Mesendoderm (in vitro differentiated cells): ENCODE measurements around the gene SRC.

Experiments
- DNase-seq: peaks from one replicate; pipeline ENCODE4 v3.0.0; 2013
- H2AK5ac ChIP-seq: 2 replicates; pipeline ENCODE4 v1.6.1; 2013; ENCODE audit warnings: low read length, inconsistent platforms
- H2BK120ac ChIP-seq: 2 replicates; pipeline ENCODE4 v1.6.1; 2013; ENCODE audit warnings: low read depth, mild to moderate bottlenecking, low read length, moderate library complexity, mixed read lengths
- H2BK15ac ChIP-seq: replicated peaks from 2 replicates; pipeline ENCODE4 v1.6.1; 2013; ENCODE audit warnings: low read depth, mild to moderate bottlenecking, moderate library complexity
- H2BK5ac ChIP-seq: 2 replicates; pipeline ENCODE4 v1.6.1; 2013; ENCODE audit warnings: low read length, inconsistent platforms
- H3K18ac ChIP-seq: 2 replicates; pipeline ENCODE4 v1.6.1; 2013; ENCODE audit warnings: mild to moderate bottlenecking, low read length, mixed read lengths
- H3K23ac ChIP-seq: one replicate; pipeline ENCODE4 v1.6.1; 2013; ENCODE audit warnings: low read length
- H3K27ac ChIP-seq: 2 replicates; pipeline ENCODE4 v1.5.1; 2013; ENCODE audit warnings: low read depth, mild to moderate bottlenecking, inconsistent platforms, low read length, moderate library complexity
- H3K27me3 ChIP-seq: 2 replicates; pipeline ENCODE4 v1.6.1; 2013; ENCODE audit warnings: low read length, control low read depth, mild to moderate bottlenecking, inconsistent platforms; ENCODE audit not compliant: insufficient read depth, poor library complexity
- H3K36me3 ChIP-seq: 2 replicates; pipeline ENCODE4 v1.6.1; 2013; ENCODE audit warnings: low read length, inconsistent platforms; ENCODE audit not compliant: control insufficient read depth, insufficient read depth
- H3K4ac ChIP-seq: one replicate; pipeline ENCODE4 v1.6.1; 2013; ENCODE audit warnings: low read depth, mild to moderate bottlenecking, low read length, moderate library complexity
- H3K4me1 ChIP-seq: 2 replicates; pipeline ENCODE4 v1.6.1; 2013; ENCODE audit warnings: low read depth, low read length, inconsistent platforms; ENCODE audit not compliant: control insufficient read depth
- H3K4me2 ChIP-seq: 2 replicates; pipeline ENCODE4 v1.6.1; 2013; ENCODE audit warnings: low read length
- H3K4me3 ChIP-seq: 2 replicates; pipeline ENCODE4 v1.5.1; 2013; ENCODE audit warnings: mild to moderate bottlenecking, low read length
- H3K56ac ChIP-seq: one replicate; pipeline ENCODE4 v1.6.1; 2013; ENCODE audit warnings: low read length
- H3K79me1 ChIP-seq: 2 replicates; pipeline ENCODE4 v1.6.1; 2013; ENCODE audit warnings: low read length, inconsistent platforms
- H3K79me2 ChIP-seq: 2 replicates; pipeline ENCODE4 v1.6.1; 2013; ENCODE audit warnings: mild to moderate bottlenecking, low read length; ENCODE audit not compliant: control insufficient read depth, insufficient read depth
- H3K9ac ChIP-seq: 2 replicates; pipeline ENCODE4 v1.6.1; 2013; ENCODE audit warnings: low read length, inconsistent platforms
- H4K5ac ChIP-seq: one replicate; pipeline ENCODE4 v1.6.1; 2013; ENCODE audit warnings: low read length
- H4K8ac ChIP-seq: one replicate; pipeline ENCODE4 v1.6.1; 2013; ENCODE audit warnings: low read depth, mild to moderate bottlenecking, control low read depth, low read length, moderate library complexity
- WGBS: extraction: QIAGEN DNeasy Blood & Tissue Kit; methylation state at CpG from one replicate; pipeline ENCODE4 v1.1.7; 2013; ENCODE audit warnings: low lambda C conversion rate, missing lambda C conversion rate; ENCODE audit not compliant: insufficient coverage; ENCODE audit errors: extremely low coverage; 5-methylcytosine and 5-hydroxymethylcytosine counted together

The SRC gene

DNA sequence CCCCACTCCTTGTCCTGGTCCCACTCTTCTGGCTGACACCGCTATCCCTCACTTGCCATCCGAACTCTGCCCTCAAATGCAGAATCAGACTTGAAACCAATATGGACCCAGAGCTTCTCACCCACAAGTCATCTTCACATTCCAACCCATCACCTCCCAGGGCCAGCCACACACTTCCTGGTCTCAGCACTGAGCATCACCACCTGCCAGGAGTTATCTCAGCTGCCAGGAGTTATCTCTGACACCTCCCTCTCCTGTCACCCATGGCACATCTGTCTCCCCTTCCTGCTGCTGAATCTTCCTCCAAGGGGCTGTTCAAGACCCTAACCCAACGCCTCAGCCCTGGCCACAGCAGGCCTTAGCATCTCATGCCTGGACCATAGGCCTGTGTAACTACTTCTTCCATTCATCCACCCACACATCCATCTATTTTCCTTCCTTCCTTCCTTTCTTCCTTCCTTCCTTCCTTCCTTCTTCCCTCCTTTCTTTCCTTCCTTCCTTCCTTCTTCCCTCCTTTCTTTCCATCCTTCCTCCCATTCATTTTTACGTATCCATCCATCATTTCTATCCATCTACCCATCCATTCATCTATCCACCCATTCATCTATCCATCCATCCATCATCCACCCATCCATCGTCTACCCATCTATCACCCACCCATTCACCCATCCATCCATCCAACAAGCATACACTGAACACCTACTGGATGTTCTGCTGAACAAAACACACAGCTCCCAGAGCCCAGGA, 100.5 kb downstream of the SRC start:
- peak; percentile 18 for DNase-seq
- H3K27ac ChIP-seq: no peak overlapping the region
- H3K4me2 ChIP-seq: no peak overlapping the region

DNA sequence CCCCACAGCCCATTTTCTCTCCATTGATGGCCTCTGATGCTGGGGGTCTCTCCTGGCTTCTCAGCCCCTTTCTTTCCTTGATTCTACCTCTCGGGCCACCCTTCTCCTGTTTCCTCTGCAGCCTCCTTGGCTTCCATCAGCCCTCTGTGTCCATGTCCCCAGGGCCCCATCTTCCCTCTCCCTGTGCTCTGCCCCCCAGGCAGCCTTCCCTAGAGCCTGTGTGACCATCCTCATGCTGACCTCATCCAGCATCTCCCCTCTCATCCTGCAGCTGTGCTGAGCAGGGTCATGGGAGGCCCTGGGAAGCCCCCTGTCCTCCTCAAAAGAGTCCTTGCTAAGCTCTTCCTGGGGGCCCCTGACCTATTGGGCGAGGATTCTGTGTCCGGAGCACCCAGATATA, 101.7 kb downstream of the SRC start:
- H3K4me1 ChIP-seq: no peaks in the 10 kb centered on the region
- no peak overlapping the region for H3K4ac ChIP-seq
- H2BK5ac ChIP-seq: no peak overlapping the region
- no peak overlapping the region for H2BK15ac ChIP-seq
- no peak overlapping the region for H3K56ac ChIP-seq
- no peak overlapping the region for H3K18ac ChIP-seq
- no peaks in the 10 kb centered on the region for H3K36me3 ChIP-seq
- no peak overlapping the region for H3K9ac ChIP-seq
- H3K23ac ChIP-seq: no peak overlapping the region
- H3K27ac ChIP-seq: no peak overlapping the region
- H2AK5ac ChIP-seq: no peak overlapping the region
- WGBS: no CpG with 5 or more reads among the region's 3 CpGs
- H3K79me1 ChIP-seq: no peaks in the 10 kb centered on the region
- DNase-seq: no peak
- H2BK120ac ChIP-seq: no peak overlapping the region
- no peak overlapping the region for H4K5ac ChIP-seq
- no peak overlapping the region for H4K8ac ChIP-seq
- no peak overlapping the region for H3K4me2 ChIP-seq
- no peaks in the 10 kb centered on the region for H3K79me2 ChIP-seq
- H3K4me3 ChIP-seq: no peak overlapping the region
- H3K27me3 ChIP-seq: no peaks in the 10 kb centered on the region

More for the DNA sequence above, 100.5 kb downstream of the SRC start:
- Histone ChIP-seq H3K79me1 (no peaks in the 10 kb centered on the region), H3K18ac (no peak overlapping the region), H2BK120ac (no peak overlapping the region), H3K56ac (no peak overlapping the region), H3K4me1 (no peaks in the 10 kb centered on the region), H3K27me3 (no peaks in the 10 kb centered on the region), H3K23ac (no peak overlapping the region), H4K5ac (no peak overlapping the region), H4K8ac (no peak overlapping the region), H3K9ac (no peak overlapping the region), H2BK15ac (no peak overlapping the region), H2AK5ac (no peak overlapping the region), H3K36me3 (no peaks in the 10 kb centered on the region), H3K4ac (no peak overlapping the region), H3K4me3 (no peak overlapping the region), H3K79me2 (no peaks in the 10 kb centered on the region), H2BK5ac (no peak overlapping the region)
- 96% methylated on average over 1 of the region's 5 CpGs for WGBS

DNA sequence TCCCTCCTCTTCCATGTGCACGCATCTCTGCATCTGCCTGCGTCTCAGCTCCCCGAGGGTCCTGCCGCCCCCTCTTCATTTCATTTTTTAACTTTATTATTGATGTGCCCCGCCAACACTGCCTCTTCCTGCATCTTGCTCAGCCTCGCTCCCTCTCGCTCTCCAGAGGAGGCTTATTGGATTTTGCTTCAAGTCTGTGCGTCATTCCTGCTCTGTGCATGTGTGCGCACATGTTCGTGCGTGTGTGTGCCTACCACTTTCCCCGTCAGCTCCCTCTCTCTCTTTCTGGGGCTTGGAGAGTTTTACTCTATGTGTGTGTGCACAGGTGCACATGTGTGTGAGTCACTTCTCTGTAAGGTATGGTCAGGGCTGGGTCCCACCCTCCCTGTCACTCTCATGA, 103.3 kb downstream of the SRC start:
- Histone ChIP-seq H3K79me1 (no peaks in the 10 kb centered on the region), H4K5ac (no peak overlapping the region), H4K8ac (no peak overlapping the region), H3K79me2 (no peaks in the 10 kb centered on the region), H3K4me2 (no peak overlapping the region), H3K27ac (no peak overlapping the region), H2BK5ac (no peak overlapping the region), H3K56ac (no peak overlapping the region), H3K9ac (no peak overlapping the region), H3K4me1 (no peaks in the 10 kb centered on the region), H3K27me3 (no peaks in the 10 kb centered on the region), H3K4me3 (no peak overlapping the region), H2AK5ac (no peak overlapping the region), H3K36me3 (no peaks in the 10 kb centered on the region), H3K18ac (no peak overlapping the region), H2BK15ac (no peak overlapping the region), H3K4ac (no peak overlapping the region), H3K23ac (no peak overlapping the region), H2BK120ac (no peak overlapping the region)
- DNase-seq: no peak
- no CpG with 5 or more reads among the region's 12 CpGs for WGBS

DNA sequence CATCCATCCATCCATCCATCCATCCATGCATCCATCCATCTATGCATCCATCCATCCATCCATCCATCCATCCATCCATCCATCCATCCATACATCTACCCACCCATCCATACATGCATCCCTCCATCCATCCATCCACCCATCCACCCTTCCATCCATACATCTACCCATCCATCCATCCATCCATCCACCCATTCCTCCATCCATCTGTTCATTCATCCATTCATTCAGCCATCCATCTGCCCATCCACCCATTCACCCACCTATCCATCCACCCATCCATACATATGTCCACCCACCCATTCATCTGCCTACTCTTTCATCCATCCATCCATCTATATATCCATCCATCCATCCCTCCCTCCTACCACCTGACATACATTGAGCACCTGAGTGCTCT, 104.4 kb downstream of the SRC start:
- H3K56ac ChIP-seq: no peak overlapping the region
- H3K79me1 ChIP-seq: no peaks in the 10 kb centered on the region
- no peaks in the 10 kb centered on the region for H3K36me3 ChIP-seq
- no peaks in the 10 kb centered on the region for H3K27me3 ChIP-seq
- no peak overlapping the region for H4K5ac ChIP-seq
- no peak overlapping the region for H3K18ac ChIP-seq
- no peak overlapping the region for H3K4me2 ChIP-seq
- H3K4me1 ChIP-seq: no peaks in the 10 kb centered on the region
- no peak overlapping the region for H2BK15ac ChIP-seq
- no peak overlapping the region for H3K23ac ChIP-seq
- H2AK5ac ChIP-seq: no peak overlapping the region
- no peak overlapping the region for H3K9ac ChIP-seq
- H2BK5ac ChIP-seq: no peak overlapping the region
- no peak overlapping the region for H3K4me3 ChIP-seq
- H2BK120ac ChIP-seq: no peak overlapping the region
- no peak overlapping the region for H4K8ac ChIP-seq
- DNase-seq: no peak
- H3K4ac ChIP-seq: no peak overlapping the region
- H3K79me2 ChIP-seq: no peaks in the 10 kb centered on the region
- H3K27ac ChIP-seq: no peak overlapping the region

DNA sequence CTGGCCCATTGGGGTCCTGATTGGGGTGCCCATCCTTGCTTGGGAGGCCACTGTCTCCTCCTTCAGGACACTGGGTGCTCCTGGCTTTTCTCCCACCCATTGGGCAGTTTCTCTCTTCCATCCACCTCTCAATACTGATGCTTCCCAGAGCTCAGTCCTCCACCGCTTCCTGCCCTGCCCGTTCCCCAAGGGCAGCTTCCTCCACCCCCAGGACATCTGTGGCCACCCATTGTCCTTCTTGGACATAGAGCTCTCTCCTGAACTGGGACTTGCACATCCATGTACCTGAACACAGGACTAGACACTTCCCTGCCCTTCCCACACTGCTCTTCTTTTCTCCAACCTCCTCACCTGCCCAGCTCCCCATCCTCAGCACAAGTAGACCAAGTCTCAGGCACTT, 105.7 kb downstream of the SRC start:
- H3K18ac ChIP-seq: no peak overlapping the region
- no peaks in the 10 kb centered on the region for H3K79me1 ChIP-seq
- no peaks in the 10 kb centered on the region for H3K27me3 ChIP-seq
- no CpG with 5 or more reads among the region's 2 CpGs for WGBS
- no peaks in the 10 kb centered on the region for H3K4me1 ChIP-seq
- H4K5ac ChIP-seq: no peak overlapping the region
- no peak overlapping the region for H2BK120ac ChIP-seq
- DNase-seq: no peak
- H4K8ac ChIP-seq: no peak overlapping the region
- H3K36me3 ChIP-seq: no peaks in the 10 kb centered on the region
- H2BK5ac ChIP-seq: no peak overlapping the region
- H3K56ac ChIP-seq: no peak overlapping the region
- H3K27ac ChIP-seq: no peak overlapping the region
- no peak overlapping the region for H3K9ac ChIP-seq
- H3K23ac ChIP-seq: no peak overlapping the region
- no peak overlapping the region for H3K4me2 ChIP-seq
- H3K4me3 ChIP-seq: no peak overlapping the region
- H3K79me2 ChIP-seq: no peaks in the 10 kb centered on the region
- H3K4ac ChIP-seq: no peak overlapping the region
- H2BK15ac ChIP-seq: no peak overlapping the region
- no peak overlapping the region for H2AK5ac ChIP-seq

DNA sequence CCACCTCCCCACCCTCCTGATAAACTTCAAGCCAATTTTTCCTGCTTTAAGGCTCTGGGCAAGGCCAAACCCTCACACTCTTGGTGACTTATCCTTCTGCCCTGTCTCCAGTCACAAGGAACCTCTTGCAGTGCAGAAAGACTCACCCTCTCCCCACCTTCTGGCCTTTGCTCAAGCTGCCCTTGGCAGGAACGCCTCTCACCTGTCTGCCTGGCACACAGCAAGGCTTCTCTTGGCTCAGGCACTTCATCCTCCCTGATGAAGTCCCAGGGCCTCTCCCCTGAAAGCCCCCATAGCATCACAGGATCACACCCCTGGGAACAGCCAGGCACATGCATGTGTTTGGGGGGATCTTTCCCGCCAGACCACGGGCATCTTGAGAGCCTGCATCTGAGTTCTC, 106.3 kb downstream of the SRC start:
- Histone ChIP-seq H2BK5ac (no peak overlapping the region), H4K8ac (no peak overlapping the region), H3K4me1 (no peaks in the 10 kb centered on the region), H2BK120ac (no peak overlapping the region), H3K18ac (no peak overlapping the region), H3K27ac (no peak overlapping the region), H3K9ac (no peak overlapping the region), H3K27me3 (no peaks in the 10 kb centered on the region), H3K4me2 (no peak overlapping the region), H4K5ac (no peak overlapping the region), H3K56ac (no peak overlapping the region), H3K4ac (no peak overlapping the region), H3K4me3 (no peak overlapping the region), H2BK15ac (no peak overlapping the region), H3K36me3 (no peaks in the 10 kb centered on the region), H2AK5ac (no peak overlapping the region), H3K23ac (no peak overlapping the region), H3K79me2 (no peaks in the 10 kb centered on the region), H3K79me1 (no peaks in the 10 kb centered on the region)
- no peak for DNase-seq
- WGBS: no CpG with 5 or more reads among the region's 3 CpGs
